GM23338 (cell line): ENCODE results near the gene CDK5. TPM values are rescaled to one million over a fixed set of nuclear protein-coding genes. Genes with fewer than 3 reads are reported as not detected.

Source experiments
- ATAC-seq: fragments of 200-7000 bp; cut with Tn5 transposase; 3 replicates; pipeline ENCODE4 v1.9.1; 2020
- DNase-seq: peaks from one replicate; pipeline ENCODE4 v3.0.0-alpha.2; 2015; ENCODE audit warnings: low spot score
- H2AFZ ChIP-seq: fragments of 200-600 bp; sonication (generic); 2 replicates; pipeline ENCODE4 v1.8.0; 2016; ENCODE audit warnings: antibody characterized with exemption, mild to moderate bottlenecking, moderate library complexity
- H3F3A ChIP-seq: fragments of 200-600 bp; sonication (generic); replicated peaks from 2 replicates; pipeline ENCODE4 v1.8.0; 2017; ENCODE audit warnings: antibody characterized with exemption, mixed run types, low read depth
- H3K27ac ChIP-seq: fragments of 200-600 bp; sonication (generic); 2 replicates; pipeline ENCODE4 v1.6.1; 2016; ENCODE audit warnings: low read depth
- H3K27me3 ChIP-seq: fragments of 200-600 bp; sonication (generic); 2 replicates; pipeline ENCODE4 v1.8.0; 2016; ENCODE audit warnings: mild to moderate bottlenecking, mixed run types, moderate library complexity; ENCODE audit not compliant: insufficient read depth
- H3K36me3 ChIP-seq: fragments of 200-600 bp; sonication (generic); 2 replicates; pipeline ENCODE4 v1.8.0; 2016; ENCODE audit warnings: mild to moderate bottlenecking; ENCODE audit not compliant: insufficient read depth
- H3K4me1 ChIP-seq: fragments of 200-600 bp; sonication (generic); 2 replicates; pipeline ENCODE4 v1.8.0; 2016; ENCODE audit warnings: mild to moderate bottlenecking, moderate library complexity; ENCODE audit not compliant: insufficient read depth
- H3K4me2 ChIP-seq: fragments of 200-600 bp; sonication (generic); 2 replicates; pipeline ENCODE4 v1.7.1; 2017; ENCODE audit warnings: mixed run types
- H3K4me3 ChIP-seq: fragments of 200-600 bp; sonication (generic); 2 replicates; pipeline ENCODE4 v1.6.1; 2016; ENCODE audit warnings: mixed run types
- H3K79me2 ChIP-seq: fragments of 200-600 bp; sonication (generic); replicated peaks from 2 replicates; pipeline ENCODE4 v1.8.0; 2017; ENCODE audit warnings: mild to moderate bottlenecking; ENCODE audit not compliant: insufficient read depth
- H3K9me2 ChIP-seq: fragments of 200-600 bp; sonication (generic); 2 replicates; pipeline ENCODE4 v1.8.0; 2017; ENCODE audit not compliant: insufficient read depth
- H4K20me1 ChIP-seq: fragments of 200-600 bp; sonication (generic); replicated peaks from 2 replicates; pipeline ENCODE4 v1.8.0; 2017; ENCODE audit warnings: mild to moderate bottlenecking; ENCODE audit not compliant: insufficient read depth
- H3K27ac Mint-ChIP-seq: 2 replicates; pipeline ENCODE4 v1.8.0; 2020; ENCODE audit warnings: inconsistent platforms, mild to moderate bottlenecking, moderate library complexity, mixed read lengths
- H3K27me3 Mint-ChIP-seq: 3 replicates; pipeline ENCODE4 v1.8.0; 2022; ENCODE audit warnings: low read depth, mild to moderate bottlenecking, moderate library complexity, mixed read lengths, inconsistent platforms; ENCODE audit not compliant: insufficient read depth, poor library complexity
- H3K36me3 Mint-ChIP-seq: 3 replicates; pipeline ENCODE4 v1.8.0; 2021; ENCODE audit warnings: low read depth, mild to moderate bottlenecking, inconsistent platforms, moderate library complexity, mixed read lengths
- H3K4me1 Mint-ChIP-seq: 3 replicates; pipeline ENCODE4 v1.8.0; 2020; ENCODE audit warnings: mild to moderate bottlenecking, inconsistent platforms, mixed read lengths
- H3K4me3 Mint-ChIP-seq: 3 replicates; pipeline ENCODE4 v1.8.0; 2021; ENCODE audit warnings: moderate library complexity, mild to moderate bottlenecking, inconsistent platforms, mixed read lengths
- H3K9me3 Mint-ChIP-seq: 3 replicates; pipeline ENCODE4 v1.8.0; 2020; ENCODE audit warnings: moderate library complexity, mild to moderate bottlenecking, inconsistent platforms, mixed read lengths
- CREB1 ChIP-seq: fragments of 250-450 bp; sonication (Bioruptor Pico); IDR thresholded peaks from 2 replicates; pipeline ENCODE4 v1.5.0; 2020; ENCODE audit warnings: low read depth, mild to moderate bottlenecking, moderate library complexity
- EZH2phosphoT487 ChIP-seq: fragments of 200-600 bp; sonication (generic); IDR thresholded peaks from one replicate; pipeline ENCODE4 v1.8.1; 2018; ENCODE audit warnings: antibody characterized with exemption; ENCODE audit not compliant: unreplicated experiment
- NANOG ChIP-seq: IDR thresholded peaks from 2 replicates; pipeline ENCODE4 v1.6.1; 2016; ENCODE audit warnings: antibody characterized with exemption, borderline replicate concordance
- STAT1 ChIP-seq: IDR thresholded peaks from one replicate; pipeline ENCODE4 v1.6.1; 2016; ENCODE audit warnings: antibody characterized with exemption; ENCODE audit not compliant: unreplicated experiment
- ZNF114 ChIP-seq: fragments of 250-450 bp; sonication (Bioruptor Pico); IDR thresholded peaks from 2 replicates; pipeline ENCODE4 v1.5.0; 2020; ENCODE audit warnings: mild to moderate bottlenecking, moderate library complexity
- ZNF331 ChIP-seq: fragments of 250-450 bp; sonication (Bioruptor Pico); IDR thresholded peaks from 2 replicates; pipeline ENCODE4 v1.5.0; 2020; ENCODE audit warnings: low read depth, mild to moderate bottlenecking, moderate library complexity
- ZNF462 ChIP-seq: fragments of 250-450 bp; sonication (Bioruptor Pico); IDR thresholded peaks from 2 replicates; pipeline ENCODE4 v1.5.0; 2020; ENCODE audit warnings: mild to moderate bottlenecking, moderate library complexity
- polyA plus RNA-seq: library from polyadenylated mRNA; unstranded; fragments of >200 nt; fragmentation: Nextera tagmentation; extraction: Ambion mirVana; gene quantifications from 2 replicates; pipeline ENCODE4 v1.2.1, GENCODE V29; 2016
- total RNA-seq: library from RNA; depleted of rRNA; stranded (reverse); fragments of >200 nt; shearing (Covaris generic); gene quantifications from 2 replicates; pipeline ENCODE4 v1.2.3, GENCODE V29; 2014

Gene CDK5
- total and polyA plus RNA-seq, 2 experiments from 2014 or later, result 19.8 to 27.1 TPM

- Mint-ChIP-seq H3K9me3 (no peaks in the 10 kb centered on the region), H3K27ac (no peak overlapping the region), H3K4me1 (peaks cover 2% of the 10 kb centered on the region; the same call in 1 of the 3 replicates), H3K36me3 (peaks cover 6% of the 10 kb centered on the region; the same call in 1 of the 3 replicates), H3K4me3 (no peak overlapping the region), H3K27me3 (peaks cover 15% of the 10 kb centered on the region)
- Histone ChIP-seq H3K79me2 (no peaks in the 10 kb centered on the region), H3F3A (no peaks in the 10 kb centered on the region), H3K27ac (no peak overlapping the region), H3K27me3 (no peaks in the 10 kb centered on the region), H4K20me1 (no peaks in the 10 kb centered on the region), H3K4me1 (no peaks in the 10 kb centered on the region), H3K36me3 (no peaks in the 10 kb centered on the region), H3K4me3 (no peak overlapping the region), H3K9me2 (no peaks in the 10 kb centered on the region), H2AFZ (no peak overlapping the region), H3K4me2 (no peak overlapping the region)
- no peak for TF ChIP-seq ZNF331
- no peak for DNase-seq
- peak; percentile 44 for ATAC-seq
Measured at GRCh38 chr7:151039850-151040548, 17.7 kb downstream of the CDK5 start.

- peak; percentile 24 for ATAC-seq
- Mint-ChIP-seq H3K27ac (no peak overlapping the region), H3K36me3 (peaks cover 6% of the 10 kb centered on the region; the same call in 1 of the 3 replicates), H3K27me3 (peaks cover 15% of the 10 kb centered on the region), H3K4me1 (peaks cover 2% of the 10 kb centered on the region; the same call in 1 of the 3 replicates), H3K9me3 (no peaks in the 10 kb centered on the region), H3K4me3 (no peak overlapping the region)
- Histone ChIP-seq H3K4me3 (no peak overlapping the region), H2AFZ (no peak overlapping the region), H3K4me1 (no peaks in the 10 kb centered on the region), H3K27me3 (no peaks in the 10 kb centered on the region), H3F3A (no peaks in the 10 kb centered on the region), H3K9me2 (no peaks in the 10 kb centered on the region), H4K20me1 (no peaks in the 10 kb centered on the region), H3K79me2 (no peaks in the 10 kb centered on the region), H3K27ac (no peak overlapping the region), H3K36me3 (no peaks in the 10 kb centered on the region), H3K4me2 (no peak overlapping the region)
- TF ChIP-seq EZH2phosphoT487, result no peak
- no peak for TF ChIP-seq CREB1 (CRISPR knock-in tag)
- no peak for TF ChIP-seq NANOG
- DNase-seq, result no peak
Measured at GRCh38 chr7:151038951-151039849, 18.5 kb downstream of the CDK5 start.

DNA sequence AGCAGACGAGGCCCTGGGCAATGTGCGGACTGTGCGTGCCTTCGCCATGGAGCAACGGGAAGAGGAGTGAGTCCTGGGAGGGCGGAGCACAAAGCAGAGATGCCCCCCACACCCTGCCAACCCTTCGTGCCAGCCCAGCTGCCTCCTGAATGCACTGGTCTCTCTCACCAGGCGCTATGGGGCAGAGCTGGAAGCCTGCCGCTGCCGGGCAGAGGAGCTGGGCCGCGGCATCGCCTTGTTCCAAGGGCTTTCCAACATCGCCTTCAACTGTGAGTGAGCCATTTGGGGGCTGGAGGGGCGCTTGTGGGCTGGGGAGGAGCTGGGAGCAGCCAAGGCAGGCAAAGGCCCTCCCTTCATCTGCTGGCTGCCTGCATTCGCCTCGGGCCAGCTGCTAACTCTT, 21.8 kb downstream of the CDK5 start:
- H3K4me2 ChIP-seq, result no peak overlapping the region
- no peaks in the 10 kb centered on the region for H3K36me3 ChIP-seq
- H3F3A ChIP-seq, result no peaks in the 10 kb centered on the region
- no peaks in the 10 kb centered on the region for H3K79me2 ChIP-seq
- H4K20me1 ChIP-seq, result no peaks in the 10 kb centered on the region; the same call in 1 of the 2 replicates
- no peaks in the 10 kb centered on the region for H3K9me2 ChIP-seq
- ATAC-seq (no peak), DNase-seq (no peak)
- 0 out of 3 replicates have a peak, but pooled peaks cover 6% of the 10 kb centered on the region for H3K36me3 Mint-ChIP-seq
- no peaks in the 10 kb centered on the region for H3K4me1 ChIP-seq
- no peak overlapping the region for H3K27ac Mint-ChIP-seq
- H3K4me3 Mint-ChIP-seq, result no peak overlapping the region
- H3K4me1 Mint-ChIP-seq, result peaks cover 2% of the 10 kb centered on the region; the same call in 1 of the 3 replicates
- H3K27me3 ChIP-seq, result no peaks in the 10 kb centered on the region
- H2AFZ ChIP-seq, result no peak overlapping the region
- H3K27ac ChIP-seq, result no peak overlapping the region
- H3K9me3 Mint-ChIP-seq, result no peaks in the 10 kb centered on the region
- no peak overlapping the region for H3K4me3 ChIP-seq
- H3K27me3 Mint-ChIP-seq, result peaks cover 15% of the 10 kb centered on the region
- no peak for TF ChIP-seq ZNF114 (CRISPR knock-in tag)
- TF ChIP-seq ZNF462 (CRISPR knock-in tag), result no peak
- no peak for TF ChIP-seq STAT1
